Measurements from ENCODE around the gene MYRF. TPM values are rescaled to one million over a fixed set of nuclear protein-coding genes. Genes with fewer than 3 reads are reported as not detected.
A peak's percentile ranks its signal among the peaks of the same experiment; 100 is the strongest.

Gene MYRF
- total RNA-seq, 2 donors from 2014 or later = 0.93 to 1.6 TPM

DNA sequence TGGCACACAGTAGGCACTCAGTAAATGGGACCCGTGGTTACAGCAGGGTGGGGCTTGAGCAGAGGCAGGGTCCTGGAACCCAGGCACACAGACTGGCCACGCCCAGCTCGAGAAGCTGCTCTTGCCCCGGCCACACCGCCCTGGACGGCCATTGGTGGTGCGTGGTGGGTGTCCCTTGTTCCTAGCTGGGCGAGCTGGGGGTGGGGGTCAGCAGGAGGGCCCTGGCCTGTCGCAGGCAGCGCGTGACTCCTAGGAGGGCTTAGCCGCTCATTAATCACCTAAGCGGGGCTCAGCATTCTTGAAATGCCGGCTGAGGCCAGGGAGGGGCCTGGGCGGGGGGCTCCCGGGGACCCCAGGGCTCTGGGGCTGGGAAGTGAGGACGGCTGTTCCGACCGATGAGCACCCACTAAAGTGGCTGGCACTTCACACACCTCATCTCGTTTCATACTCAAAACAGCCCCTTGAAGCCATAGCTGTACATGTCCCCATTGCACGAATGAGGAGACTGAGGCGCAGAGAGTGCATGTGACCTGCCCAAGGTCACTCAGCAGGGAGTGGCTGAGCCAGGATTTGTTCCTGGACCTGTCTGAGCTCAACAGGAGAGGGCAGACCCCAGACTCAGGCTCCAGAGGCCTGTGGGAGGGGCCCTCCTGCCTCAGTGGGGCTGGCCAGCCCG lies 11.6 kb downstream of the MYRF start:
- Mint-ChIP-seq H3K27ac (no peak overlapping the region), H3K9me3 (no peaks in the 10 kb centered on the region), H3K36me3 (no peaks in the 10 kb centered on the region)
- no peak for ATAC-seq
- DNase-seq (ENCODE audit: low spot score in 2 of 2) = no peak

DNA sequence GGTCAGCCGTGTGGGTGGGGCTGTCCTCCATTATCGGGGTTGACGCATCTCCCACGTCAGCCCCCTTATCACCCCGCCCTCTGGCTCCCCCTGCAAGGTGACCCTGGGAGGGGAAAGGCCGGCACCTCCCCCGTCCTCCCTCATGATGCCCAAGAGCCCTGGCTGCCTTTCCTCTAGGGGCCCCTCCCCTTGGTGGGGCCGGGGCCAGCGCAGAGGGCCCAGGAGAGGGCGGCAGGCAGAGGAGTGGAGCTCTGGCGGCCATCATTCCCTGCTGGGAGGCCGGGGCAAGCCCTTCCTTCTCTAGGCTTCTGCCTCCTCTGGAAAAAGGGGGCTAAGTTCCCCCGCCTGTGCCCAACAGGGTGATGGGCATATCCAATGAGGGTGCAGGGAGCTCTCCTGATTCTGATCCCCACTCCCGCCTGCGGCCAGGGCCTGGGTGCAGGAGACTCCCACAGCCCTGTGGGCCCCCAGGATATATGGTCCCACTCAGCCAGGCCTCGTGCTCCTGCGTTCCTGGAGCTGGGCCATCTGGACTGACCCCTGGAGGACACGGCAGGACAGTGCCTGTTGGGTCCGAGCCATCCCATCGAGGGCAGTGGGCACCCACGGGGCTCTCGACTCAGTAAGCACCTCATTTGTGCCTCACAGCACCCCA lies 12.3 kb downstream of the MYRF start:
- no peak for DNase-seq (ENCODE audit: low spot score in 2 of 2)
- ATAC-seq = no peak
- Mint-ChIP-seq H3K36me3 (no peaks in the 10 kb centered on the region), H3K9me3 (no peaks in the 10 kb centered on the region), H3K27ac (no peak overlapping the region)

GRCh38 chr11:61765550-61766253 lies 13.3 kb downstream of the MYRF start:
- DNase-seq (ENCODE audit: low spot score in 2 of 2) = no peak
- Mint-ChIP-seq H3K9me3 (no peaks in the 10 kb centered on the region), H3K27ac (no peak overlapping the region), H3K36me3 (no peaks in the 10 kb centered on the region)
- ATAC-seq = no peak

- Mint-ChIP-seq H3K27ac (no peak overlapping the region), H3K9me3 (no peaks in the 10 kb centered on the region), H3K36me3 (no peaks in the 10 kb centered on the region)
- DNase-seq (ENCODE audit: low spot score in 2 of 2) (no peak), ATAC-seq (no peak)
Observed at GRCh38 chr11:61766353-61766841, 14.0 kb downstream of the MYRF start.

GRCh38 chr11:61768376-61769076 lies 16.1 kb downstream of the MYRF start:
- no peaks in the 10 kb centered on the region for H3K36me3 Mint-ChIP-seq
- DNase-seq (ENCODE audit: low spot score in 2 of 2) (no peak), ATAC-seq (no peak)
- no peaks in the 10 kb centered on the region for H3K9me3 Mint-ChIP-seq
- peak overlapping the region; percentile 25 to 36 for H3K27ac Mint-ChIP-seq

- DNase-seq (ENCODE audit: low spot score in 2 of 2) (no peak), ATAC-seq (no peak)
- H3K27ac Mint-ChIP-seq = no peak overlapping the region
- H3K36me3 Mint-ChIP-seq = no peaks in the 10 kb centered on the region
- H3K9me3 Mint-ChIP-seq = no peaks in the 10 kb centered on the region
Observed at GRCh38 chr11:61769169-61769920, 16.9 kb downstream of the MYRF start.

GRCh38 chr11:61769946-61770683 lies 17.7 kb downstream of the MYRF start:
- Mint-ChIP-seq H3K36me3 (no peaks in the 10 kb centered on the region), H3K9me3 (no peaks in the 10 kb centered on the region), H3K27ac (no peak overlapping the region)
- ATAC-seq (no peak), DNase-seq (ENCODE audit: low spot score in 2 of 2) (no peak)

DNA sequence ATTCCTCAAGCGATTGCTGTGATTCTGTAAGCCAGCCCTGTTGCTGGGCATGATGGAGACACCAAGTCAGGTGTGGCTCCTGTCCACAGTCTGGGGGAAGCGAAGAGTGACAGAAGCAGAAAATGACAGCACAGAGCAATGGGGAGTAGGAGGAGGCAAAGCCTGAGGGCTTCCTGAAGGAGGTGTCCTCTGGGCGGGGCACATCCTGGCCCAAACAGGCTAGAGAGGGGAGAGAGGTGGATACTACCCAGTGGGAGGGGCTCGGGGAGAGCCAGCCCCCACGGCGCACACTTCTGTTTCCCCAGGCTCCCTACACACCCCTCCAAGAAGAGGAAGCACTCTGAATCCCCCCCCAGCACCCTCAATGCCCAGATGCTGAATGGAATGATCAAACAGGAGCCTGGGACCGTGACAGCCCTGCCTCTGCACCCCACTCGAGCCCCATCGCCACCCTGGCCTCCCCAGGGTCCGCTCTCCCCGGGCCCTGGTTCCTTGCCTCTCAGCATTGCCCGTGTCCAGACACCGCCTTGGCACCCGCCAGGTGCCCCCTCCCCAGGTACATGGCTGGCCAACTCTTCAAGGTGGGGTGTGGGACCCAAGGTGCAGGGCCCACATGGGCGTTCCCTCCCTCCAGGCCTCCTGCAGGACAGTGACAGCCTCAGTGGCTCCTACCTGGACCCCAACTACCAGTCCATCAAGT lies 18.9 kb downstream of the MYRF start:
- no peaks in the 10 kb centered on the region for H3K9me3 Mint-ChIP-seq
- DNase-seq (ENCODE audit: low spot score in 2 of 2) (no peak), ATAC-seq (no peak)
- no peak overlapping the region for H3K27ac Mint-ChIP-seq
- H3K36me3 Mint-ChIP-seq = no peaks in the 10 kb centered on the region

- no peaks in the 10 kb centered on the region for H3K9me3 Mint-ChIP-seq
- ATAC-seq (no peak), DNase-seq (ENCODE audit: low spot score in 2 of 2) (no peak)
- H3K36me3 Mint-ChIP-seq = no peaks in the 10 kb centered on the region
- no peak overlapping the region for H3K27ac Mint-ChIP-seq
Observed at GRCh38 chr11:61771985-61772455, 19.6 kb downstream of the MYRF start.

- ATAC-seq (no peak), DNase-seq (ENCODE audit: low spot score in 2 of 2) (no peak)
- H3K9me3 Mint-ChIP-seq = no peaks in the 10 kb centered on the region
- peak overlapping the region in 1 of 2 donors; percentile 49 for H3K27ac Mint-ChIP-seq
- no peaks in the 10 kb centered on the region for H3K36me3 Mint-ChIP-seq
Observed at GRCh38 chr11:61773356-61773755, 20.9 kb downstream of the MYRF start.

DNA sequence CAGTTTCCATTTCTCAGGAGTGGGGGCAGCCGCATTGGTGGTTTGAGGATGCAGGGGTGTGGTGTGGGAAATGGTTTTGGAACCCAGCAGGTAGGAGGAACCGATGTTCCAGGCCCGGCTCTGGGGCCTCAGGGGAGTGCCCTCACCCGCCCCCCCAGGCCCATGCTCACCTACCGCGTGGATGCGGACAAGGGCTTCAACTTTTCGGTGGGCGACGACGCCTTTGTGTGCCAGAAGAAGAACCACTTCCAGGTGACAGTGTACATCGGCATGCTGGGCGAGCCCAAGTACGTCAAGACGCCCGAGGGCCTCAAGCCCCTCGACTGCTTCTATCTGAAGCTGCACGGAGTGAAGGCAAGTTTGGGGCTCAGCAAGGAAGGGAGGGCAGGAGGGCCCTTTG lies 21.4 kb downstream of the MYRF start:
- Mint-ChIP-seq H3K9me3 (no peaks in the 10 kb centered on the region), H3K36me3 (no peaks in the 10 kb centered on the region), H3K27ac (peak overlapping the region in 1 of 2 donors; percentile 49)
- ATAC-seq (no peak), DNase-seq (ENCODE audit: low spot score in 2 of 2) (no peak)

DNA sequence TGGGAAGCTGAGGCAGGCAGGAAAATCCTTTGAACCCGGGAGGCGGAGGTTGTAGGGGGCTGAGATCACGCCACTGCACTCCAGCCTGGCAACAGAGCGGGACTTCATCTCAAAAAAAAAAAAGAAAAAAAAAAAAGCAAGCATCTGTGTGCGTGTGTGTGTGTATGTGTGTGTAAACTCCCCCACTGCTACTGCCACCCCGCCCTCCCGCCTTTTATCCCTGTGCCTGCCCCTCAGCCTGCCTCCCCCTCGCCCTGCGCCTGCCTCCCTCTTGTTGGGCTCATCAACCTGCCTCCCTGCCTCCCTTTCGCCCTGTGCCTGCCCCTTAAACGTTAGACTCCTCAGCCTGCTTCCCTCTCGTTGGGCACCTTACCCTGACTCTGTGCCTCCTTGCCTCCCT lies 22.0 kb downstream of the MYRF start:
- H3K27ac Mint-ChIP-seq = no peak overlapping the region
- ATAC-seq (no peak), DNase-seq (ENCODE audit: low spot score in 2 of 2) (no peak)
- H3K36me3 Mint-ChIP-seq = no peaks in the 10 kb centered on the region
- no peaks in the 10 kb centered on the region for H3K9me3 Mint-ChIP-seq

GRCh38 chr11:61775106-61775505 lies 22.7 kb downstream of the MYRF start:
- no peak for ATAC-seq
- H3K9me3 Mint-ChIP-seq = no peaks in the 10 kb centered on the region
- DNase-seq (ENCODE audit: low spot score in 2 of 2) = no peak
- no peaks in the 10 kb centered on the region for H3K36me3 Mint-ChIP-seq
- H3K27ac Mint-ChIP-seq = no peak overlapping the region

DNA sequence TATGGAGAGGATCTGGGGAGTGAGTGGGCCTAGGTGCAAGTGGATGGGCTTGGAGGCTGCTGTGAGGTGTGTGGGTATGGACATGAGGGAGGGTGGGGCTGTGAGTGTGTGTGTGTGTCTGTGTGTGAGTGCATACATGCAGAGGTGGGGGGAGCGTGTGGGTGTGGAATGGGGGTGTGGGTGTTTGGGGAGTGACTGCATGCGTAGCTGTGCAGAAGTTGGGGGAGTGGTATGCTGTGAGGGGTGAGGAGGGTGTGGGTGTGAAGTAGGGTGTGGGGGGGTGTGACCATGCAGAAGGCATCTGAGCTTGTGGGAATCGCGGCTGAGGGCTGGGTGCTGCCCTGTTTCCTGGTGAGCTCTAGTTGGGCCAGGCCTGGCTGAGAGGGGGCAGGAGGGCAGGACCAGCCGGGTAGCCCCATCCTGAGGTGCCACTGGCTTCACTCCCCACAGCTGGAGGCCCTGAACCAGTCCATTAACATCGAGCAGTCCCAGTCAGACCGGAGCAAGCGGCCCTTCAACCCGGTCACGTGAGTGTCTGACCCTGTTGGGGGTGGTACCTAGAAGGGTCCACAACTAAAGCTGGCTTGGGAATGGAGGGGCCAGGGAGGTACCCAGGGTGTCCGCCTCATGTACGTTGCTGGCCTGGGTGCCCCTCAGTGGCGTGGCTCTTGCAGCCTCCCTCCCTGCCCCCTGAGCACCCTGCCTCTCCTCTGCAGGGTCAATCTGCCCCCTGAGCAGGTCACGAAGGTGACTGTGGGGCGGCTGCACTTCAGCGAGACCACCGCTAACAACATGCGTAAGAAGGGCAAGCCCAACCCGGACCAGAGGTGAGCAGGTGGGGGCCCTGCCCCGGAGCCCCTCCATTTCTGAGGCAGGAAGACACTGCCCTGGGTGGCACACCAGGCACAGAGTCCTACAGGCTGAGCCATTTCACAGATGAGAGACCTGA lies 23.4 kb downstream of the MYRF start:
- ATAC-seq (peak in 1 of 2 donors; percentile 3), DNase-seq (ENCODE audit: low spot score in 2 of 2) (no peak)
- no peak overlapping the region for H3K27ac Mint-ChIP-seq

More for the DNA sequence above, 23.4 kb downstream of the MYRF start:
- Mint-ChIP-seq H3K36me3 (no peaks in the 10 kb centered on the region), H3K9me3 (no peaks in the 10 kb centered on the region)
